GM23248 (cell line): Measurements from ENCODE around the gene SUSD3. TPM values are rescaled to one million over a fixed set of nuclear protein-coding genes. Genes with fewer than 3 reads are reported as not detected.

Experiments
- DNase-seq: peaks from one replicate; pipeline ENCODE4 v3.0.0-alpha.2; 2015
- H2AFZ ChIP-seq: fragments of 200-600 bp; sonication (generic); 2 replicates; pipeline ENCODE4 v1.6.1; 2016; ENCODE audit warnings: antibody characterized with exemption
- H3F3A ChIP-seq: fragments of 200-600 bp; sonication (generic); 2 replicates; pipeline ENCODE4 v1.6.1; 2016; ENCODE audit warnings: mild to moderate bottlenecking, antibody characterized with exemption, mixed run types; ENCODE audit not compliant: insufficient read depth
- H3K27ac ChIP-seq: fragments of 200-600 bp; sonication (generic); 2 replicates; pipeline ENCODE4 v1.5.1; 2016; ENCODE audit warnings: mild to moderate bottlenecking
- H3K27me3 ChIP-seq: fragments of 200-600 bp; sonication (generic); replicated peaks from 2 replicates; pipeline ENCODE4 v1.6.1; 2016; ENCODE audit warnings: mild to moderate bottlenecking; ENCODE audit not compliant: insufficient read depth
- H3K36me3 ChIP-seq: fragments of 200-600 bp; sonication (generic); 2 replicates; pipeline ENCODE4 v1.6.1; 2016; ENCODE audit warnings: low read depth, mild to moderate bottlenecking
- H3K4me1 ChIP-seq: fragments of 200-600 bp; sonication (generic); 2 replicates; pipeline ENCODE4 v1.6.1; 2016; ENCODE audit warnings: mild to moderate bottlenecking; ENCODE audit not compliant: insufficient read depth
- H3K4me2 ChIP-seq: fragments of 200-600 bp; sonication (generic); one replicate; pipeline ENCODE4 v1.6.1; 2016; ENCODE audit warnings: mild to moderate bottlenecking; ENCODE audit not compliant: unreplicated experiment
- H3K4me3 ChIP-seq: fragments of 200-600 bp; sonication (generic); 2 replicates; pipeline ENCODE4 v1.5.1; 2016; ENCODE audit warnings: mild to moderate bottlenecking
- H3K79me2 ChIP-seq: fragments of 200-600 bp; sonication (generic); 2 replicates; pipeline ENCODE4 v1.6.1; 2016; ENCODE audit warnings: mild to moderate bottlenecking; ENCODE audit not compliant: insufficient read depth
- H3K9ac ChIP-seq: fragments of 200-600 bp; sonication (generic); 2 replicates; pipeline ENCODE4 v1.6.1; 2016; ENCODE audit warnings: mild to moderate bottlenecking
- H3K9me2 ChIP-seq: fragments of 200-600 bp; sonication (generic); 2 replicates; pipeline ENCODE4 v1.6.1; 2016; ENCODE audit warnings: mixed run types, mild to moderate bottlenecking, moderate library complexity; ENCODE audit not compliant: insufficient read depth
- H3K9me3 ChIP-seq: fragments of 200-600 bp; sonication (generic); one replicate; pipeline ENCODE4 v1.6.1; 2017; ENCODE audit warnings: low read depth
- H4K20me1 ChIP-seq: fragments of 200-600 bp; sonication (generic); 2 replicates; pipeline ENCODE4 v1.6.0; 2016; ENCODE audit not compliant: insufficient read depth
- EZH2 ChIP-seq: fragments of 200-600 bp; sonication (generic); IDR thresholded peaks from 2 replicates; pipeline ENCODE4 v1.6.1; 2018; ENCODE audit warnings: antibody characterized with exemption, mild to moderate bottlenecking; ENCODE audit not compliant: insufficient read depth, poor library complexity, severe bottlenecking
- EZH2phosphoT487 ChIP-seq: fragments of 200-600 bp; sonication (generic); IDR thresholded peaks from 2 replicates; pipeline ENCODE4 v1.6.1; 2018; ENCODE audit warnings: antibody characterized with exemption, moderate library complexity, mild to moderate bottlenecking, low read depth; ENCODE audit not compliant: insufficient read depth
- WGBS, 2 experiments: methylation state at CpG; one replicate each; pipeline ENCODE4 v1.1.6; 2015 to 2017; ENCODE audit warnings: low lambda C conversion rate in 2 of 2, low coverage in 1 of 2; ENCODE audit errors: missing lambda C conversion rate in 2 of 2; 5-methylcytosine and 5-hydroxymethylcytosine counted together
- in situ Hi-C: fragments of 300-500 bp; cut with MboI; formaldehyde crosslinking; loops from 2 replicates; pipeline ENCODE4 v1.15.0; 2020
- polyA plus RNA-seq: library from polyadenylated mRNA; unstranded; fragments of >200 nt; fragmentation: Nextera tagmentation; extraction: Ambion mirVana; gene quantifications from 2 replicates; pipeline ENCODE4 v1.2.1, GENCODE V29; 2016
- total RNA-seq: library from RNA; depleted of rRNA; stranded (reverse); fragments of >200 nt; shearing (Covaris generic); gene quantifications from 2 replicates; pipeline ENCODE4 v1.2.3, GENCODE V29; 2014

The SUSD3 gene
- total and polyA plus RNA-seq, 2 experiments from 2014 or later: 0.43 TPM; not detected in 1

DNA sequence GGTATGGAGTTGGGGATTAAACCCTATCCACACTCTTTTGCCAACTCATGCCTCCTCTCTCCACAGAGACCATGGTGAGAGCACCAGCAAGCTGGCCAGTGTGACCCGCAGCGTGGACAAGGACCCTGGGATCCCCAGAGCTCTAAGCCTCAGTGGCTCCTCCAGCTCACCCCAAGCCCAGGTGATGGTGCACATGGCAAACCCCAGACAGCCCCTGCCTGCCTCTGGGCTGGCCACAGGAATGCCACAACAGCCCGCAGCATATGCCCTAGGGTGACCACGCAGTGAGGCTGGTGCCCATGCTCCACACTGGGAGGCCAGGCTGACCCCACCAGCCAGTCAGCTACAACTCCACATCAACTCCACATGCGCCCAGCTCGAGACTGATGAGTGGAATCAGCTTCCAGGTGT, 26.0 kb downstream of the SUSD3 start:
- Histone ChIP-seq H3K4me2 (no peak overlapping the region), H3K27me3 (no peaks in the 10 kb centered on the region), H3K79me2 (no peaks in the 10 kb centered on the region), H3K27ac (no peak overlapping the region), H4K20me1 (no peaks in the 10 kb centered on the region), H3F3A (0 out of 2 replicates have a peak, but pooled peaks cover 4% of the 10 kb centered on the region), H3K9me3 (no peaks in the 10 kb centered on the region), H3K36me3 (no peaks in the 10 kb centered on the region), H2AFZ (no peak overlapping the region), H3K9me2 (no peaks in the 10 kb centered on the region), H3K4me1 (no peaks in the 10 kb centered on the region), H3K4me3 (no peak overlapping the region), H3K9ac (no peak overlapping the region)
- WGBS, 2 experiments: 76 to 82% methylated on average over 6 of the region's 6 CpGs
- TF ChIP-seq EZH2phosphoT487 (no peak), EZH2 (no peak)
- no peak for DNase-seq
- in situ Hi-C loops: no loop called here

DNA sequence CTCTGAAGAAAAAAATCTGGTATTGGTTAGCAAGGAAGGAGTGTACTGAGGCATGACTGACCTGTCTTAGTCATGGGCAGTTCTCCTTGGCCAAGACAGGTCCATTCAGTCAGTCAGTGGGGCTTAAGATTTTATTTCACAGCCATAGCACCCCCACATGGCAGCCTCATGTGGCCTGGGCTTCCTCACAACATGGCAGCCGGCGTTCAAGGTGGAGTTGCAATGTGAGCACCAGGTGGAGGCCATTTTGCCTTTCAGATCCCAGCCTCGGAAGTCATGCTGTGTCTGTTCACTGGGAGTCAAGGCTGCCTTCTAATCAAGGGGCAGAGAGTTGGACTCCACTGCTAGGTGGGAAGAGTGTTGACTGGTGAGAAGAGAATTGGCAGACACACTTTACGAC, 27.2 kb downstream of the SUSD3 start:
- Histone ChIP-seq H3F3A (peaks cover 9% of the 10 kb centered on the region), H2AFZ (no peak overlapping the region), H3K4me3 (no peak overlapping the region), H3K79me2 (no peaks in the 10 kb centered on the region), H4K20me1 (no peaks in the 10 kb centered on the region), H3K36me3 (no peaks in the 10 kb centered on the region), H3K27me3 (no peaks in the 10 kb centered on the region), H3K9me3 (no peaks in the 10 kb centered on the region), H3K4me1 (no peaks in the 10 kb centered on the region), H3K9ac (no peak overlapping the region), H3K27ac (no peak overlapping the region), H3K9me2 (no peaks in the 10 kb centered on the region), H3K4me2 (no peak overlapping the region)
- in situ Hi-C loops: no loop called here
- DNase-seq: no peak
- TF ChIP-seq EZH2 (no peak), EZH2phosphoT487 (no peak)
- WGBS, 2 experiments: 79 to 89% methylated on average over 4 of the region's 4 CpGs

DNA sequence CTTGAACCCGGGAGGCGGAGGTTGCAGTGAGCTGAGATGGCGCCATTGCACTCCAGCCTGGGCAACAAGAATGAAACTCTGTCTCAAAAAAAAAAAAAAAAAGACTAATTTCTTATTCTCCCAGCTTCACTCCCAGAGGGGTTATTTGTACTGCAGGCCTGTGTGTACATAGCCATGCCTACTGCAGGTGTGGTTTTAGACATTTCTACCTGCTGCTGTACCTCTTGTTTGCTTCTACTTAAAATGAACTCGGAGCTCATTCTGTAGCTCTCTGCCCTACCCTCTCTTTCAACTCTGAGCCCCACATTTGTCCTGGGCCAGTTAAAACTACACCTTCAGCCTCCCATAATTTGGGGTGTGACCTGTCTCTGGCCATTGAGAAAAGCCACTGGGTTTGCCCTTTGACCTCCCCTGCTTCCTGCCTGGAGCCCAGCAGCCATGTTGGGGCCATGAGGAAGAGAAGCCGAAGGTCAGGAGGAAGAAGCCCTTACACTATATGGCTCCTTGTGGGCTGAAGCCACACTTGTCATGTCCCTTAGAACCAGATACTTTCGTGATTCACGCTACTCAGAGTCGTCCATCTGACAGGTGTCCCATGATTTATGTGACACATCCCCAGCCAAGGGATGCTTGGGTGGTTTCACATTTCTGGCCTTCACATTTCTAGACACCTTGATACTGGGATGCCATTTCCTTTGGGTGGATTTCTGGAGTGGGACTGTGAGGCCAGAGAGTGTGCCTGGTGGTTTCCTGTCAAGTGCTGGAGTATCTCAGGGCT, 28.1 kb downstream of the SUSD3 start:
- Histone ChIP-seq H3K9ac (no peak overlapping the region), H3K9me2 (no peaks in the 10 kb centered on the region), H3K27ac (no peak overlapping the region), H3K79me2 (no peaks in the 10 kb centered on the region), H3K4me1 (no peaks in the 10 kb centered on the region), H4K20me1 (no peaks in the 10 kb centered on the region), H3K27me3 (no peaks in the 10 kb centered on the region), H3K4me3 (no peak overlapping the region), H3K36me3 (no peaks in the 10 kb centered on the region), H3K4me2 (no peak overlapping the region), H3F3A (peaks cover 17% of the 10 kb centered on the region), H2AFZ (no peak overlapping the region), H3K9me3 (no peaks in the 10 kb centered on the region)
- 67 to 75% methylated on average over 8 of the region's 8 CpGs for WGBS, 2 experiments
- TF ChIP-seq EZH2: no peak
- TF ChIP-seq EZH2phosphoT487: no peak
- in situ Hi-C loops: no loop called here
- no peak for DNase-seq

DNA sequence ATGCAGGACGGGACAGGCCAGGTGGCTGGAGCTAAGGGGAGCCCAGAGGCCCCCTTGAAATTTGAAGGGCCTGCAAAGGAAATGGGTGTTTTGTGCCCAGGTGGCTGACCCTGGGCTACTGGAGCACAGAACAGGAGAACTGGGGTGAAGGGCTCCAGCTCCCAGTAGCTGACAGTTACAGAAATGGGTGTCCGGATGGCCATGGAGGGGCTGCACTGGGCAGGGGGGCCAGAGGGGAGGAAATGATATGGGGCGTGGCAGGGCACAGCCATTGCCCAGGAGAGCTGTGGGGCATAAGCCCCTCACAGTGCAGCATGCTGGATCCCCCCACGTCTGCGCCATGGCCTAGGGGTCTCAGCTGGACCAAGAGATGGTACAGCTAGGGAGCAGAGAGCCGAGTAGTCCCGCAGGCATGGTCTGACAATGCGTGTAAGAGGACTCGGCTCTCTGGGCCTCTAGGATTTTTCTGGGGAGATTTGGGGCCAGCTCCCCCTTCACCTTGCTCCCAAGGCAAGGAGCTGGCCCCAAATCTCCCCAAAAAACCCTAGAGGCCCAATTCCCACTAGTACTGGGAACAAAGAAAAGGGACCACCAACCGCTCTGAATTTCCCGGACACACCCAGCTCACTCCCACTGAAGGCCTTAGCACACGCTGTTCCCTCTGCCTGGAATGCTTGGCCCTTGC, 29.6 kb downstream of the SUSD3 start:
- Histone ChIP-seq H2AFZ (no peak overlapping the region), H3K4me1 (peaks cover 7% of the 10 kb centered on the region; the same call in 1 of the 2 replicates), H3K9ac (no peak overlapping the region), H3K27me3 (no peaks in the 10 kb centered on the region), H3K9me2 (no peaks in the 10 kb centered on the region), H3K36me3 (no peaks in the 10 kb centered on the region), H3K9me3 (no peaks in the 10 kb centered on the region), H3K27ac (no peak overlapping the region), H3F3A (peaks cover 29% of the 10 kb centered on the region), H4K20me1 (no peaks in the 10 kb centered on the region), H3K4me3 (no peak overlapping the region), H3K79me2 (no peaks in the 10 kb centered on the region), H3K4me2 (no peak overlapping the region)
- TF ChIP-seq EZH2phosphoT487 (no peak), EZH2 (no peak)
- no peak for DNase-seq
- WGBS, 2 experiments: 65 to 71% methylated on average over 12 of the region's 12 CpGs
- in situ Hi-C loops: no loop called here
